GM12865 (cell line): ENCODE data around the gene NEU4.

Source experiments
- DNase-seq: peaks from one replicate; pipeline ENCODE4 v3.0.0; 2010; ENCODE audit warnings: low read depth
- H3K4me3 ChIP-seq: 2 replicates; pipeline ENCODE4 v1.5.1; 2011; ENCODE audit warnings: mild to moderate bottlenecking, low read depth, low read length, control low read depth
- TF ChIP-seq, protein P1 (sequence below): IDR thresholded peaks from 2 replicates; pipeline ENCODE4 v1.5.1; 2011; ENCODE audit warnings: low read length, control low read depth, low read depth, inconsistent platforms; ENCODE audit not compliant: insufficient read depth; ENCODE audit errors: missing control alignments

Gene NEU4

DNA sequence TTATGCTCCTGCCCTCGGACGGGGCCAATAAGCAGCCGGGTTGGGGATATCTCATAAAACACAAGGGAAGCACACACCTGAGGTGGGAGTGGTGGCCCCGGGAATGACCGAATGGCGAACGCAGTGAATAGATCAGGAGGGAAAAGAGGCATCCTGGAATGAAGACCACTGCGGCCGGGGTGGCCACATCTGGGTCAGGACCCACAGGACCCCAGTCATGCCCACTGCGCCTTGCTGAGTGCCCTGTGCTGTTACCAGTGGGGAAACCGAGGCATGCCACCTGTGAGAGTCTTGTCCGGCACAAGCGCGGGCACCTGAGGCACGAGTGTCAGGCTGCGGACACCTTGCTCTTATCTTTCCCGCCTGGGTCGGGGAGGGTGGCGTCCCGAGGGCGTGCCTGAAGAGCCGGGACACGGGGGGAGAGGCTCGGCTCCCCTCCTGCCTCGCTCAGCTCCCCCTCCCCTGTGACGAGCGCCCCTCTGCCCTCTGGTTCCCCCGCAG, 48.1 kb downstream of the NEU4 start:
- no peak overlapping the region for H3K4me3 ChIP-seq
- TF ChIP-seq, protein P1, sequence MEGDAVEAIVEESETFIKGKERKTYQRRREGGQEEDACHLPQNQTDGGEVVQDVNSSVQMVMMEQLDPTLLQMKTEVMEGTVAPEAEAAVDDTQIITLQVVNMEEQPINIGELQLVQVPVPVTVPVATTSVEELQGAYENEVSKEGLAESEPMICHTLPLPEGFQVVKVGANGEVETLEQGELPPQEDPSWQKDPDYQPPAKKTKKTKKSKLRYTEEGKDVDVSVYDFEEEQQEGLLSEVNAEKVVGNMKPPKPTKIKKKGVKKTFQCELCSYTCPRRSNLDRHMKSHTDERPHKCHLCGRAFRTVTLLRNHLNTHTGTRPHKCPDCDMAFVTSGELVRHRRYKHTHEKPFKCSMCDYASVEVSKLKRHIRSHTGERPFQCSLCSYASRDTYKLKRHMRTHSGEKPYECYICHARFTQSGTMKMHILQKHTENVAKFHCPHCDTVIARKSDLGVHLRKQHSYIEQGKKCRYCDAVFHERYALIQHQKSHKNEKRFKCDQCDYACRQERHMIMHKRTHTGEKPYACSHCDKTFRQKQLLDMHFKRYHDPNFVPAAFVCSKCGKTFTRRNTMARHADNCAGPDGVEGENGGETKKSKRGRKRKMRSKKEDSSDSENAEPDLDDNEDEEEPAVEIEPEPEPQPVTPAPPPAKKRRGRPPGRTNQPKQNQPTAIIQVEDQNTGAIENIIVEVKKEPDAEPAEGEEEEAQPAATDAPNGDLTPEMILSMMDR: no peak
- DNase-seq: no peak

DNA sequence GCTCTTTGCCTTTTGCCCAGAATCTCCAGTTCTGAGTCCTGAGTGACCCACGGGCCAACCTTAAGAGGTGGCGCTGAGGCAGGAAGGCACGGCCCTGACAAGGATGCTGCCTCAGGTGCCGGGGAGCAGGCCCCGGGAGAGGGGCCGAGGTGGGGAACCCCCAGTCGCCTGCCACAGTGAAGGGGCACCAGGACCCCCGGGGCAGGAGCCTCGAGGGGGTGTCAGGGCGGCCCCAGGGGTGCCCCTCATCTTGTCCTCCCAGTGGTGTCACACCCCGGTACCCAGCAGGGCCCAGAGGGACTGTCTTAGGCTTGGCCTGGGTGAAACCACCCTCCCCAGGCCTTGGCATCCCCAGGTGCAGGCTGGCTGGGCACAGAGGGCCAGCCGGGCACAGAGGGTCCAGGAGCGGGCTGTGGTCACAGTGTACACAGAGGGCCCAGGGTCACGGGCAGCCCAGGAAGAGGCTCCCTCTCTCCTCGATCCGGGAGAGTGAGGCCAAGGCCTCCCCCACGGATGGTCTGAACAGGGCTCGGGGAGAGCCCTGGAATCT, 48.7 kb downstream of the NEU4 start:
- TF ChIP-seq, protein P1: no peak
- H3K4me3 ChIP-seq: peak overlapping the region; percentile 49; the same call in 1 of the 2 replicates
- no peak for DNase-seq

DNA sequence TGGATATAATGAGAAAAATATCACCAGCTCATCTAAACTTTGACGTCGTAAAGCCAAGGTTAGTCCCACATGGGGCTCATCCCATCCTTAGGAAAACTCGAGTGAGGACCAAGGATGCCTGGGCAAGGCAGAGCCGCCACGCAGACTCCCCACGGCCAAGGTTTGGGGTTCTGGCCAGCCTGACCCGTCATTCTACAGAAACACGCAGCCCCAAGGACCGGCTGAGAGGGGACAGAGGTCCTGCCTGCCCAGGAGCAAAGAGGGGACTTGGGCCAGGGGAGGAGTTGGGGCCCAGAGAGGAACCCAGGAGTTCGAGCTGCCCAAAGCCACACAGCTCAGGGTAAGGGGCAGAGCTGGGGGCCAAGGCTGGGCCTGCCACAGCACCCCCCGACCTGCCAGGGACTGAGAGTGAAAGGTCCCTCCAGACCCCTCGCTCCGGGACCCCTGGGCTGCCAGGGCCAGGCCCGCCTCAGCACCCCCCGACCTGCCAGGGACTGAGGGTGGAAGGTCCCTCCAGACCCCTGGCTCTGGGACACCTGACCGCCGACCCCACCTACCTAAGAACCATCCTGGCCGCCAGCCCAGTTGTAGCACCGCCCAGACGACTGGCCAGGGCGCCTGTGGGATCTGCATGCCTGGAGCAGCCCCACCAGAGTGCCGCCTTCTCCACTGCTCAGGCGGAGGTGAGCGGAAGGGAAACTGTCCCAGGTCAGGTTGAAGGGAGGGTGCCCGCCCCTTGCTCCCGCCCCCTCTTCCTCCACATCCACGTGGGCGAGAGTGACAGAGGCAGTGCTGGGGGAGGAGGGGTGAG, 49.4 kb downstream of the NEU4 start, which contains the start of gene PDCD1:
Gene PDCD1 (minus strand): TSS at position 689 of the 811 bp plus-strand sequence. CDS start 56 bp downstream, at position 633.
- H3K4me3 ChIP-seq: peak within 1 kb of the TSS; percentile 49
- DNase-seq: peak; percentile 80
- TF ChIP-seq, protein P1: no peak

- peak overlapping the region; percentile 49 for H3K4me3 ChIP-seq
- DNase-seq: no peak
- TF ChIP-seq, protein P1: no peak
Observed at GRCh38 chr2:241859017-241859435, 50.0 kb downstream of the NEU4 start.

- TF ChIP-seq, protein P1: peak; percentile 41
- peak overlapping the region; percentile 49 for H3K4me3 ChIP-seq
Observed at GRCh38 chr2:241859436-241860183, 50.6 kb downstream of the NEU4 start.

DNA sequence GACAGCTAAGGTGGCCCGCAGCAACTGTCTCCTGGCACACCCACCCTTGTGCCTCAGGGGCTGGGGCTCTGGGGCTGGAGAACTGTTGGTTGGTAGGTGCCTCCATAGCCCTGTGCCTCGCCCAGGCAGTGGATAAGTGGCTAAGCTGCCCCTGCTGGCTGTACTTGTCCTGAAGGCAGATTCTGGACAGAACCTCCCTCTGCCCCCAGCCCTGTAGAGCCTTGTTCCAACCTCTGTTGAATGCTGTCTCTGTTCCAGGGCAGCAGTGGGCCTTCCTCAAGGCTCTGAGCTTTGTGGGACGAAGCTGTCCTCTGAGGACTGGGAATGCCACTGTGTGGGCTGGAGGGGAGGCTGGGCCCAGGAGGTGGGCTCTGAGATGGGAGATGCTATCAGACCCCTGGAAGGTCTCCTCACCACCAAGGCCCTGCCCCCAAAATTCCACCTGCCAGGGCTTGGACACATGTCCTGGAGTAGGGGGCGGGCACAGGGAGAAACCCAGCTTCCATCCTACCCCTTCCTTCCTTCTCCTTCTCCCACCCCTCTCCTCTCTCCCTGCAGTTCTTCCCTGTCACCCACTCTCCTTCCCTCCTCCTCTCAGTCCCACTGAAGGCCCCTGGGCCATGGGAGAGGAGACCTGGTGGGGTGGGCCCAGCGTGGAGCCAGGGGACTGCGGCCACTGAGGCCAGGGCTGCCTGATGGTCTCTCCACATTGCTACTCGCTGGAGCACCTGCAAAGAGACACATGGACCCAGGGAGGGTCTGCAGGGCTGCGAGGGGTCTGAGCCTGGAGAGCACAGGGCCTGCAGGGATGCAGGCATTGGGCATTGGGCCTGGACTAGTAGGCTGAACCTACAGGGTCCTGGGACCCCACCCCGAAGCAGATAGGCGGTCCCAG, 51.4 kb downstream of the NEU4 start:
- peak; percentile 36 for DNase-seq
- peak overlapping the region; percentile 49 for H3K4me3 ChIP-seq
- TF ChIP-seq, protein P1: no peak

More at GRCh38 chr2:241859436-241860183, 50.6 kb downstream of the NEU4 start:
- peak; percentile 81 for DNase-seq
